ENCODE results near the gene MARCKSL1. TPM values are rescaled to one million over a fixed set of nuclear protein-coding genes. Genes with fewer than 3 reads are reported as not detected.
A peak's percentile ranks its signal among the peaks of the same experiment; 100 is the strongest.
"Not testable (repeated sequence)": the region's sequence is repeated elsewhere in the genome, so short reads cannot be mapped to it uniquely, and the experiment has no call there.

MARCKSL1 gene
- total RNA-seq, 1 donor from 2014 or later: 10.0 TPM

DNA sequence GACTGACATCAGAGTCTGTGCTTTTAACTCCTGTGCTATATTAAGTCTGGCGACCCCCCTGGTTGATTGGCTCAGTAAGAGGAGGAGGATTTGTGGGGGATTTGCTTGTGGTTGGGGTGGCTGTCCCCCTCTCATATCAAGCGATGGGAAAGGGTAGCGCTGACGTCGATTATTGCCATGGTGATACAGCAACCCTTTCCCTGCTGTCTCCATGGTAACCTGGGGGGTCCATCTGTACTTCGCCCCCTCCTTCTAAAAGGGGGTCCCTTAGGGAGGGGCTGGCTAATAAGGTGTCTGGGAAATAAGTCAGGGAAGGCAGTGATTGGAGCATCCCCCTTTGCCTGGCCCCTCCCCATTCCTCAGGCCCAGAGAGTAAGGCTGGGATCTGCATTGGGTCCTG, 21.6 kb upstream of the MARCKSL1 start:
- Histone ChIP-seq H3K36me3 (no peaks in the 10 kb centered on the region), H3K9me3 (replicated peaks) (no peaks in the 10 kb centered on the region), H3K4me1 (peaks cover 40% of the 10 kb centered on the region), H3K27me3 (ENCODE audit: low read depth) (no peaks in the 10 kb centered on the region), H3K4me3 (no peak overlapping the region), H3K27ac (replicated peaks) (no peak overlapping the region)
- intact Hi-C loops (cut with micrococcal nuclease): no loop called here
- TF ChIP-seq, protein P1, sequence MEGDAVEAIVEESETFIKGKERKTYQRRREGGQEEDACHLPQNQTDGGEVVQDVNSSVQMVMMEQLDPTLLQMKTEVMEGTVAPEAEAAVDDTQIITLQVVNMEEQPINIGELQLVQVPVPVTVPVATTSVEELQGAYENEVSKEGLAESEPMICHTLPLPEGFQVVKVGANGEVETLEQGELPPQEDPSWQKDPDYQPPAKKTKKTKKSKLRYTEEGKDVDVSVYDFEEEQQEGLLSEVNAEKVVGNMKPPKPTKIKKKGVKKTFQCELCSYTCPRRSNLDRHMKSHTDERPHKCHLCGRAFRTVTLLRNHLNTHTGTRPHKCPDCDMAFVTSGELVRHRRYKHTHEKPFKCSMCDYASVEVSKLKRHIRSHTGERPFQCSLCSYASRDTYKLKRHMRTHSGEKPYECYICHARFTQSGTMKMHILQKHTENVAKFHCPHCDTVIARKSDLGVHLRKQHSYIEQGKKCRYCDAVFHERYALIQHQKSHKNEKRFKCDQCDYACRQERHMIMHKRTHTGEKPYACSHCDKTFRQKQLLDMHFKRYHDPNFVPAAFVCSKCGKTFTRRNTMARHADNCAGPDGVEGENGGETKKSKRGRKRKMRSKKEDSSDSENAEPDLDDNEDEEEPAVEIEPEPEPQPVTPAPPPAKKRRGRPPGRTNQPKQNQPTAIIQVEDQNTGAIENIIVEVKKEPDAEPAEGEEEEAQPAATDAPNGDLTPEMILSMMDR (IDR thresholded peaks at IDR 0.05; ENCODE audit: borderline replicate concordance): no peak
- DNase-seq: no peak

DNA sequence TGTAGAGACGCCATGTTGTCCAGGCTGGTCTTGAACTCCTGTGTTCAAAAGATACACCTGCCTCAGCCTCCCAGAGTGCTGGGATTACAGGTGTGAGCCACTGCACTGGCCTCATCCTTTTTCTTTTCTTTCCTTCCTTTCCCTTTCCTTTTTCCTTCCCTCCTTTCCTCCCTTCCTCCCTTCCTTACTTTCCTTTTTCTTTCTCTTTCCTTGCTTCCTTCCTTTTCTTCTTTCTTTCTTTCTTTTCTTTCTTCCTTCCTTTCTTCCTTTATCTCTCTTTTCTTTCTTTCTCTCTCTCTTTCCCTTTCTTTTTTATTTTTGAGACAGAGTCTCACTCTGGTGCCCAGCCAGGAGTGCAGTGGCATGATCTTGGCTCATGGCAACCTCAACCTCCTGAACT, 20.4 kb upstream of the MARCKSL1 start:
- Histone ChIP-seq H3K27me3 (ENCODE audit: low read depth) (no peaks in the 10 kb centered on the region), H3K36me3 (no peaks in the 10 kb centered on the region), H3K27ac (replicated peaks) (no peak overlapping the region), H3K4me1 (peaks cover 40% of the 10 kb centered on the region), H3K9me3 (replicated peaks) (no peaks in the 10 kb centered on the region), H3K4me3 (no peak overlapping the region)
- no peak for DNase-seq
- intact Hi-C loops (cut with micrococcal nuclease): no loop called here
- TF ChIP-seq, protein P1 (IDR thresholded peaks at IDR 0.05; ENCODE audit: borderline replicate concordance): no peak

DNA sequence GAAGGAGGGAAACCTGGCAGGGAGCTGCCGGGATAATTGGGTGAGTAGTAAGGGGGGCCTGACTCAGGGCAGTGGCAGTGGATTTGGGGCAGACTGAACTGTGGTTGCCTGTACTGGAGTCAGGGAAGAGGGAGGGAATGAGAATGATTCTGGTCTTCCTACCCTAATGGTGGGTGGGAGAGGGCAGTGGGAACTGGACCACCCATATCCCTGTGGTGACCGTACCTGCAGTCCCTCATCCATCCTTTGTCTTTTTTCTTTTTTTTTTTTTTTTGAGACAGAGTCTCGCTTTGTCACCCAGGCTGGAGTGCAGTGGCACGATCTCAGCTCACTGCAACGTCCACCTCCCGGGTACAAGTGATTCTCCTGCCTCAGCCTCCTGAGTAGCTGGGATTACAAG, 19.7 kb upstream of the MARCKSL1 start:
- intact Hi-C loops (cut with micrococcal nuclease): not testable (repeated sequence)

DNA sequence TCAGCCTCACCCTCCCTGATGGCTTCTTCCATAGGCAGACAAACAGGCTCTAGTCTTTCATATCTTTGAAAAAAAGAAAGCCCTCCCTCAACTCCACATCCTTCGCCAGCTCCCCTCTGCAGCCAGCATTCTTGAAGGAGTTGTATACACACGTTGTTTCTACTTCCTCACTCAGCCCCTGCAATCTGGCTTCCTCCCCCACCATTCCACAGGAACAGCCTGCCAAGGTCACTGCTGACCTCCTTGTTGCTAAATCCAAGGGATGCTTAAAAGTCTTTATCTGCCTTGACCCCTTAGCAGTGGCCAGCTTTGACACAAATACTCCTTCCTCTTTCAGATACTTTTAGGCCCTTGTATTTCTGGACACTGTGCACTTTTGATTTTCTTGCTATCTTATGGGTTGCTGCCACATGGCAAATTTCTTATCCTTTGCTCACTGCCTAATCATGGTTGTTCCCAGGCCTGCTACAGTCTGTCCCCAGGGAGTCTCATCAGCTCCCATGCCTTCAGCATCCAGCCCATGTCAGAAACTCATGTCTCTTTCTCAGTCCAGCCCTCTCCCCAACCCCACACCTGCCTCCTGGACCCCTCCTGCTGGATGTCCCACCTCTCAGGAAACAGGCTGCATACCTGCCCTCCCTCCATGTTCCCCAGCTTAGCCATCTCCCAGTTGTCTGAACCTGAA, 18.0 kb upstream of the MARCKSL1 start:
- TF ChIP-seq, protein P1 (IDR thresholded peaks at IDR 0.05; ENCODE audit: borderline replicate concordance): no peak
- Histone ChIP-seq H3K36me3 (no peaks in the 10 kb centered on the region), H3K27me3 (ENCODE audit: low read depth) (no peaks in the 10 kb centered on the region), H3K9me3 (replicated peaks) (no peaks in the 10 kb centered on the region), H3K4me3 (peak overlapping the region; percentile 32), H3K27ac (replicated peaks) (peak overlapping the region; percentile 94), H3K4me1 (peaks cover 60% of the 10 kb centered on the region)
- DNase-seq: peak; percentile 57
- intact Hi-C loops (cut with micrococcal nuclease): no loop called here

More for the DNA sequence above, 19.7 kb upstream of the MARCKSL1 start:
- not testable (repeated sequence) for H3K27me3 ChIP-seq (ENCODE audit: low read depth); H3K4me3 ChIP-seq; DNase-seq; H3K9me3 ChIP-seq (replicated peaks); H3K36me3 ChIP-seq; H3K27ac ChIP-seq (replicated peaks)
- peaks cover 43% of the 10 kb centered on the region for H3K4me1 ChIP-seq

DNA sequence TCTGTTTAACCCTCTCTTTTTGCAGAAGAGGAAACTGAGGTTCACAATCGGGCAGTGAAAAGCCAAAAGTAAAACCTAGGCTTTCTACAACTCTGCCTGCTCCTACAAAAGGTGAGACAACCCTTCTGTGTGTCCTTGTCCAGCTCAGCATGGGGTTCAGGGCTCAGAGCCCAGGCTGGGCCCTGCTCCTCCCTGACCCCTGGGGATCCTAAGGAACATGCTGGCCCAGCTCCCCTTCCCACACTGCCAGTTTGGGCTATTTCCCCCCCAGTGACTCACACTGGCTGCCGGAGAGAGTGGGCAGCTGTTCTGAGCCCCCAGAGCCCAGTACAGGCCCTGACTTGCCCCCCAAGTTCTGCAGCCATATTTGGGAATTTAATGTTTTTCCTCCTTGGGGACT, 17.4 kb upstream of the MARCKSL1 start:
- TF ChIP-seq, protein P1 (IDR thresholded peaks at IDR 0.05; ENCODE audit: borderline replicate concordance): no peak
- Histone ChIP-seq H3K36me3 (no peaks in the 10 kb centered on the region), H3K4me3 (peak overlapping the region; percentile 32), H3K27me3 (ENCODE audit: low read depth) (no peaks in the 10 kb centered on the region), H3K4me1 (peaks cover 66% of the 10 kb centered on the region), H3K9me3 (replicated peaks) (no peaks in the 10 kb centered on the region), H3K27ac (replicated peaks) (peak overlapping the region; percentile 94)
- peak; percentile 58 for DNase-seq
- intact Hi-C loops (cut with micrococcal nuclease): no loop called here

DNA sequence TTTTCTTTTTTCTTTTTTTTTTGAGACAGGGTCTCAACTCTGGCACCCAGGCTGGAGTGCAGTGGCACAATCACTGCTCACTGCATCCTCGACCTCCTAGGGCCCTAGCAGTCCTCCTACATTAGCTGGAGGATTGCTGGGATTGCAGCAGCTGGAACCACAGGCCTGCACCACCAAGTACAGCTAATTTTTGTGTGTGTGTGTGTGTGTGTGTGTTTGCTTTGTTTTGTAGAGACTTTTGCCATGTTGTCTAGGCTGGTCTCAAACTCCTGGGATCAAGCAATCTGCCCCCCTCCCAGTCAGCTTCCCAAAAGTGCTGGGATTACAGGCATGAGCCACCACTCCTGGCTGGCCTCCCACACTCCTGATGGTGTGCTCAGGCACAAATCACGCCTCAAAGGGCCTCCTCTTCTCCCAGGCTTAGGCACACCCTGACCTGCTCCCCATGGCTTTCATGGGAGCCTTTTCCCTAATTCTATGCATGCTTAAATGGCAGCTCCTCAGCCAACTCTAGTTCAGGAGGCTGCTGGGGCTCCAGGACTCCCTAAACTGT, 16.9 kb upstream of the MARCKSL1 start:
- DNase-seq: no peak
- H3K27ac ChIP-seq (replicated peaks): peak overlapping the region; percentile 94
- H3K36me3 ChIP-seq: no peaks in the 10 kb centered on the region
- TF ChIP-seq, protein P1 (IDR thresholded peaks at IDR 0.05; ENCODE audit: borderline replicate concordance): no peak
- H3K27me3 ChIP-seq (ENCODE audit: low read depth): no peaks in the 10 kb centered on the region
- no peaks in the 10 kb centered on the region for H3K9me3 ChIP-seq (replicated peaks)
- H3K4me3 ChIP-seq: peak overlapping the region; percentile 74
- H3K4me1 ChIP-seq: peaks cover 71% of the 10 kb centered on the region
- intact Hi-C loops (cut with micrococcal nuclease): no loop called here
